Keratinocyte (primary cell): ENCODE results near the gene KIF11. TPM values are rescaled to one million over a fixed set of nuclear protein-coding genes. Genes with fewer than 3 reads are reported as not detected.

Experiments
- DNase-seq: peaks from one replicate; pipeline ENCODE4 v3.0.0-alpha.2; 2011; ENCODE audit warnings: low read depth, missing footprints, low spot score
- FAIRE-seq: peaks from 2 replicates; lab custom pipeline; 2011; peaks lifted over from hg19 to GRCh38; lab: Jason Lieb, UNC
- H2AFZ ChIP-seq: 2 replicates; pipeline ENCODE4 v1.6.0; 2012; ENCODE audit warnings: low read length, control low read depth, inconsistent platforms; ENCODE audit not compliant: control insufficient read depth
- H3K27ac ChIP-seq: 2 replicates; pipeline ENCODE4 v1.5.1; 2011; ENCODE audit warnings: low read length; ENCODE audit not compliant: control insufficient read depth, insufficient read depth
- H3K27me3 ChIP-seq: 3 replicates; pipeline ENCODE4 v1.6.0; 2011; ENCODE audit warnings: low read length; ENCODE audit not compliant: control insufficient read depth, insufficient read depth; ENCODE audit errors: extremely low read depth
- H3K36me3 ChIP-seq, 2 experiments: 2 replicates in 1 of 2; 3 replicates in 1 of 2; pipeline ENCODE4 v1.5.1; 2011; ENCODE audit warnings: low read length in 2 of 2, mild to moderate bottlenecking in 1 of 2; ENCODE audit not compliant: control insufficient read depth in 2 of 2, insufficient read depth in 2 of 2; ENCODE audit errors: extremely low read depth in 1 of 2
- H3K4me1 ChIP-seq: 3 replicates; pipeline ENCODE4 v1.5.1; 2011; ENCODE audit warnings: low read length; ENCODE audit not compliant: control insufficient read depth, insufficient read depth; ENCODE audit errors: extremely low read depth
- H3K4me2 ChIP-seq: 3 replicates; pipeline ENCODE4 v1.6.0; 2011; ENCODE audit warnings: low read depth, low read length; ENCODE audit not compliant: control insufficient read depth, insufficient read depth; ENCODE audit errors: extremely low read depth
- H3K4me3 ChIP-seq, 3 experiments: fragments of 200-600 bp in 1 of 3; sonication (generic) in 1 of 3; 2 replicates in 2 of 3; 3 replicates in 1 of 3; pipeline ENCODE4 v1.5.1; 2011 to 2016; ENCODE audit warnings: low read length in 3 of 3, mild to moderate bottlenecking in 3 of 3, control low read depth in 2 of 3, inconsistent platforms in 1 of 3, low read depth in 1 of 3, mixed read lengths in 1 of 3, mixed run types in 1 of 3, moderate library complexity in 1 of 3; ENCODE audit not compliant: control insufficient read depth in 2 of 3, insufficient read depth in 2 of 3; ENCODE audit errors: extremely low read depth in 1 of 3
- H3K79me2 ChIP-seq: 2 replicates; pipeline ENCODE4 v1.6.0; 2012; ENCODE audit warnings: low read length; ENCODE audit not compliant: control insufficient read depth, insufficient read depth
- H3K9ac ChIP-seq: 3 replicates; pipeline ENCODE4 v1.6.0; 2011; ENCODE audit warnings: low read length; ENCODE audit not compliant: control insufficient read depth, insufficient read depth; ENCODE audit errors: extremely low read depth
- H3K9me1 ChIP-seq: 3 replicates; pipeline ENCODE4 v1.6.0; 2011; ENCODE audit warnings: low read length; ENCODE audit not compliant: control insufficient read depth, insufficient read depth; ENCODE audit errors: extremely low read depth
- H3K9me3 ChIP-seq: 2 replicates; pipeline ENCODE4 v1.5.1; 2012; ENCODE audit warnings: low read depth, low read length; ENCODE audit not compliant: control insufficient read depth
- H4K20me1 ChIP-seq: 3 replicates; pipeline ENCODE4 v1.6.0; 2011; ENCODE audit warnings: low read length; ENCODE audit not compliant: control insufficient read depth, insufficient read depth; ENCODE audit errors: extremely low read depth
- EZH2 ChIP-seq: IDR thresholded peaks from one replicate; pipeline ENCODE4 v1.6.1; 2012; ENCODE audit warnings: inconsistent platforms, mild to moderate bottlenecking, low read length, moderate library complexity
- dilution Hi-C: fragments of 300-500 bp; cut with MboI; formaldehyde crosslinking; loops from one replicate; pipeline ENCODE4 v1.7.0; 2020; ENCODE audit warnings: low sequenced_read_pairs; ENCODE audit not compliant: extremely low pct_ligation_motif_present
- polyA plus RNA-seq, 5 experiments: library from polyadenylated mRNA; depleted of rRNA in 3 of 5; stranded (reverse) in 3 of 5; stranded (forward) in 1 of 5; unstranded in 1 of 5; fragments of >200 nt; gene quantifications; 1 replicate in 1 of 5; 2 replicates in 3 of 5; 3 replicates in 1 of 5; pipeline versions ENCODE4 v1.2.1 to v1.2.3, GENCODE V29; 2011 to 2012; ENCODE audit warnings: missing spikeins in 2 of 5, low read depth in 1 of 5, low replicate concordance in 1 of 5
- TF ChIP-seq, protein P1 (sequence below), 3 experiments: IDR thresholded peaks in 1 of 3; conservative IDR thresholded peaks in 1 of 3; optimal IDR thresholded peaks in 1 of 3; 2 replicates in 2 of 3; 3 replicates in 1 of 3; pipeline versions ENCODE3 to v1.5.1; 2011; ENCODE audit warnings: low read length in 3 of 3, mild to moderate bottlenecking in 3 of 3, moderate library complexity in 2 of 3, control low read depth in 1 of 3, inconsistent platforms in 1 of 3; ENCODE audit not compliant: insufficient read depth in 2 of 3; ENCODE audit errors: extremely low read depth in 1 of 3

The KIF11 gene
- polyA plus RNA-seq, 1 donor (not counting 4 experiments of a cell fraction or from before 2014, with no cell fraction given) = 10.6 TPM

DNA sequence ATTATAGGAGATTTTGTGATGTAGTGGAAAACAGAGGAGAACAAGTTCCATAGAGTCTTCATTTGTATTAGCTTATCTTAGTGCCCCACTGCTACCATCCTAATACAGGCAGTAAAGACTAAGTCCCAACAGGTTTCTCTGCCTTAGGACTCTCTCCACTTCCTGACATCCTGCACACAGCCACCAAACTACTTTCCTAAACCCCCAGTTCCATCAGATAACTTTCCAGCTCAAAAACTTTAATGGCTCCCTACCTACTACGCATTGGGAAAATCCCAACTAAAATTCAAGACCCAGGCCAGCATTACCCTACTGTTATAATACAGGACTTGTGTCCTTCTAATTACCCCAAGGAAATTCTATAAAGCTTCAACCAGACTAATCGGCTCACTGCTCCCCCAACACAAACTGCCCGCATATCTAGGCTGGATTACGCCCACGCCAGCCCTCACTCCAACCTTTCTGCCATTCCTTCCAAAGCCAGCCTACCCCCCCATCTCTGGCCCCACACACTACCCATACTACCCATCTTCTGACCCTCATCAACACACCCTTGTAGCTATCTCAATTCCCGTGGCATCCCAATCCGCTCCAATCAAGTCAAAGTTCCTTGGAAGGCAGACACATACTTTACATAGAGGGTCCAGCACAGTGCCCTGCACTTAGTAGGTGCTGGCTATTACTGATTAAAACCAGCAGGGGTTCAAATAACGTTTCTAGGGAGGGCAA is 20.4 kb upstream of the KIF11 start:
- no peak for TF ChIP-seq EZH2
- TF ChIP-seq, protein P1, sequence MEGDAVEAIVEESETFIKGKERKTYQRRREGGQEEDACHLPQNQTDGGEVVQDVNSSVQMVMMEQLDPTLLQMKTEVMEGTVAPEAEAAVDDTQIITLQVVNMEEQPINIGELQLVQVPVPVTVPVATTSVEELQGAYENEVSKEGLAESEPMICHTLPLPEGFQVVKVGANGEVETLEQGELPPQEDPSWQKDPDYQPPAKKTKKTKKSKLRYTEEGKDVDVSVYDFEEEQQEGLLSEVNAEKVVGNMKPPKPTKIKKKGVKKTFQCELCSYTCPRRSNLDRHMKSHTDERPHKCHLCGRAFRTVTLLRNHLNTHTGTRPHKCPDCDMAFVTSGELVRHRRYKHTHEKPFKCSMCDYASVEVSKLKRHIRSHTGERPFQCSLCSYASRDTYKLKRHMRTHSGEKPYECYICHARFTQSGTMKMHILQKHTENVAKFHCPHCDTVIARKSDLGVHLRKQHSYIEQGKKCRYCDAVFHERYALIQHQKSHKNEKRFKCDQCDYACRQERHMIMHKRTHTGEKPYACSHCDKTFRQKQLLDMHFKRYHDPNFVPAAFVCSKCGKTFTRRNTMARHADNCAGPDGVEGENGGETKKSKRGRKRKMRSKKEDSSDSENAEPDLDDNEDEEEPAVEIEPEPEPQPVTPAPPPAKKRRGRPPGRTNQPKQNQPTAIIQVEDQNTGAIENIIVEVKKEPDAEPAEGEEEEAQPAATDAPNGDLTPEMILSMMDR (optimal IDR thresholded peaks at IDR 0.05 in 1 of 3, IDR thresholded peaks at IDR 0.05 in 1 of 3, conservative IDR thresholded peaks at IDR 0.05 in 1 of 3; ENCODE audit: extremely low read depth in 1 of 3, insufficient read depth in 2 of 3, low read length in 3 of 3) = no peak
- Histone ChIP-seq H3K9me3 (no peaks in the 10 kb centered on the region), H2AFZ (peak overlapping the region; percentile 35), H3K9ac (peak overlapping the region; percentile 91), H3K4me1 (peaks cover 36% of the 10 kb centered on the region), H3K9me1 (no peaks in the 10 kb centered on the region), H3K27ac (peak overlapping the region; percentile 87), H3K36me3 (no peaks in the 10 kb centered on the region), H4K20me1 (no peaks in the 10 kb centered on the region), H3K4me3 (peak overlapping the region; percentile 66 to 93 (median 83)), H3K27me3 (no peaks in the 10 kb centered on the region), H3K79me2 (peaks cover 36% of the 10 kb centered on the region), H3K4me2 (peak overlapping the region; percentile 86)
- DNase-seq (no peak), FAIRE-seq (no peak)
- dilution Hi-C loops = no loop called here

DNA sequence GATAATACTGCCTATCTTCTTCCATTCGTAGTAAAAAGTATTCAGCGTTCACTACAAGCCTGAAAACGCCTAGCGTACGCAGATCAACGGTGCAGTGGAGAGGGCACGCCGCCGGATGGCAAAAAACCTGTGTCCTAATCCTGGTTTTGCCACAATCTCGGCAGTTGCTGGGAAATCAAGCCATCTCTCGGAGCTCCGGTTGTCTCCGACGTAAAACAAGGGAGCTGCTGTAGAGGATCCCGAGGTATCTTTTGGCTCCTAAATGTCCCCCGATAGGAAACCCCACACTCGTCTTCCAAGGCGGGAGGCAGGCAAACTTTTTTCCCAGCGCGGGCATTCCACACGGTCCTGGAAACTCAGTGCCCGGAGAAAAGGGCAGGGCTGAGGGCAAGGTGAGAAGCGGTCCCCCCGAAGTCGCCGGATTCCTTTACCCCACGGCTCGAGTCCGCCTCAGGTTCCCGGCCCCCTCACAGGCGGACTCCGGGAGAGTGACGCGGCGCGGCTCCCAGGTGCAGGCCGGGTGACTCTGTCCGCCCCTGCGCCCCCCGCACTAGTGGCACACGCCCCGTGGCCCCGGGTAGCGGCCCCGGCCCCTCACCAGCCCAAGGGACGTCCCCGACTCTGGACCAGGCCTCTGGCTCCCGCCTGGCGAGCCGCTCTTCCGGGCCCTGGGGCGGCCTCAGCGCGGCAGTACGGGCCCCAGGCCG is 19.7 kb upstream of the KIF11 start:
- peak overlapping the region; percentile 86 for H3K4me2 ChIP-seq
- FAIRE-seq = peak; percentile 5
- H3K27me3 ChIP-seq = no peaks in the 10 kb centered on the region
- H2AFZ ChIP-seq = peak overlapping the region; percentile 35
- no peaks in the 10 kb centered on the region for H4K20me1 ChIP-seq
- no peak for DNase-seq
- TF ChIP-seq, protein P1 (optimal IDR thresholded peaks at IDR 0.05 in 1 of 3, IDR thresholded peaks at IDR 0.05 in 1 of 3, conservative IDR thresholded peaks at IDR 0.05 in 1 of 3; ENCODE audit: extremely low read depth in 1 of 3, insufficient read depth in 2 of 3, low read length in 3 of 3) = peak in 2 of 3 experiments; percentile 8 to 39
- TF ChIP-seq EZH2 = no peak
- no peaks in the 10 kb centered on the region for H3K9me1 ChIP-seq
- H3K79me2 ChIP-seq = peaks cover 33% of the 10 kb centered on the region
- peaks cover 28% of the 10 kb centered on the region for H3K4me1 ChIP-seq
- dilution Hi-C loops = no loop called here
- H3K36me3 ChIP-seq = no peaks in the 10 kb centered on the region
- H3K4me3 ChIP-seq = peak overlapping the region; percentile 66 to 93 (median 83)
- peak overlapping the region; percentile 87 for H3K27ac ChIP-seq
- no peaks in the 10 kb centered on the region for H3K9me3 ChIP-seq
- H3K9ac ChIP-seq = peak overlapping the region; percentile 91
